Epithelial cell of esophagus (primary cell): ENCODE results near the gene CLDN24.

Source experiments
- DNase-seq: peaks from one replicate; pipeline ENCODE4 v3.0.0; 2010; ENCODE audit warnings: low read depth
- H3K4me3 ChIP-seq: 2 replicates; pipeline ENCODE4 v1.5.1; 2011; ENCODE audit warnings: mild to moderate bottlenecking, low read length, control low read depth
- CTCF ChIP-seq: IDR thresholded peaks from 2 replicates; pipeline ENCODE4 v1.5.1; 2011; ENCODE audit warnings: low read depth, mild to moderate bottlenecking, low read length, control low read depth, inconsistent platforms; ENCODE audit not compliant: insufficient read depth; ENCODE audit errors: missing control alignments

Gene CLDN24

GRCh38 chr4:183272384-183272783, 49.8 kb downstream of the CLDN24 start:
- no peak for DNase-seq
- no peak overlapping the region for H3K4me3 ChIP-seq
- TF ChIP-seq CTCF = no peak
